Effector memory CD8-positive, alpha-beta T cell (primary cell): ENCODE measurements around the gene CCIN.

ENCODE experiments used
- ATAC-seq: fragments of 150-1000 bp; cut with Tn5 transposase; replicated peaks from 2 replicates; pipeline ENCODE4 v1.10.0; 2021; ENCODE audit warnings: mild to moderate bottlenecking, moderate library complexity
- DNase-seq, 3 experiments: peaks; one replicate each; pipeline ENCODE4 v3.0.0; 2021
- H3K27ac Mint-ChIP-seq, 2 donors: one replicate each; pipeline ENCODE4 v1.8.0; 2022; ENCODE audit warnings: mild to moderate bottlenecking in 2 of 2, mixed read lengths in 2 of 2, moderate library complexity in 2 of 2
- H3K27me3 Mint-ChIP-seq, 2 donors: one replicate each; pipeline ENCODE4 v1.8.0; 2022; ENCODE audit warnings: mixed read lengths in 2 of 2
- H3K36me3 Mint-ChIP-seq: one replicate; pipeline ENCODE4 v1.8.0; 2022; ENCODE audit warnings: mild to moderate bottlenecking, moderate library complexity, mixed read lengths; ENCODE audit not compliant: insufficient read depth
- H3K4me1 Mint-ChIP-seq, 2 donors: one replicate each; pipeline ENCODE4 v1.8.0; 2022; ENCODE audit warnings: low read depth in 2 of 2, mixed read lengths in 2 of 2
- H3K4me3 Mint-ChIP-seq, 2 donors: one replicate each; pipeline ENCODE4 v1.8.0; 2022; ENCODE audit warnings: mild to moderate bottlenecking in 2 of 2, mixed read lengths in 2 of 2, moderate library complexity in 2 of 2
- H3K9me3 Mint-ChIP-seq, 2 donors: one replicate each; pipeline ENCODE4 v1.8.0; 2022; ENCODE audit warnings: mixed read lengths in 2 of 2

Gene CCIN

DNA sequence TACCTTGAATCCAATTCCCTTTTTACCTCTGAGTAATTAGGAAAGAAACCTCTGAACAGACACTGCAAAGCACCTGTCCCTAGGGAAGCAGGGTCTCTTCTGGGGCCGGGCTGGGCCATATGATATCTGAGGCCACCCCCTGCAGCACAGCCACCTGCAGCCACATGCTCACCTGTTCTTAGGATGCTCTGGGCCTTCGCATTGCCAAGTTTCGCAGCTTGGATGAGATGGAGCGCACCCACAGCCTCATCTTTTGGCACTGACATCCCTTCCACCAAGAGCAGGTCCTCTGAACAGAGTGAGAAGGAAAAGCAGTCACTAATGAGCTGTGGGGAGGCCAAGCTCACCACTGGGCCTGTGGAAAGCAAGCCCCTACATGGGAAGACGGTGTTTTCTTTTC lies 48.8 kb downstream of the CCIN start:
- H3K27ac Mint-ChIP-seq: peak overlapping the region; percentile 3 to 8
- peaks cover 21 to 23% of the 10 kb centered on the region in 2 donors for H3K4me1 Mint-ChIP-seq
- H3K36me3 Mint-ChIP-seq: peaks cover 63% of the 10 kb centered on the region
- DNase-seq: no peak
- H3K4me3 Mint-ChIP-seq: no peak overlapping the region
- no peak for ATAC-seq
- no peaks in the 10 kb centered on the region for H3K9me3 Mint-ChIP-seq
- H3K27me3 Mint-ChIP-seq: no peaks in the 10 kb centered on the region

DNA sequence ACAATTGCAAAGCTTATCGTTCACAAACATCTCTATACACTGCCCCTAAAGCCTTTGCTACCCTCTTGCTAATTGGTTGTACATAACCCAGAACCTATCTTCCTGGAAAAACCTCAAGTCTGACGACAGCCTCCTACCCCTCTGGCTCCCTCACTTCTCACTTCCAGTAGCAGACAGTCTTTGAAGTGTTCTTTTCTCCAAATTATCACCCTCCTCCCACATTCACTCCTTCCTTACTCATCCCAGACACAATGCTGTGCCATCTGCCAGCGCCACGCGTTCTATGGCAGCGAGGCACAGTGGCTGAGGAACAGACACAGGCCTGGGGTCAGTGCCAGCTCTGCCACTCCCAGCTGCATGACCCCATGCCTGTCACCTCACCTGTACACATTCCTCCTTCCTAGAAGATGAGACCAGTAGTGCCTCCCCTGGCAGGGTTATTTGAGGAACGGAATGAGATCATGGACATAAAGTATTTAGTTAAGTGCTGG lies 49.3 kb downstream of the CCIN start:
- Mint-ChIP-seq H3K27me3 (no peaks in the 10 kb centered on the region), H3K4me1 (peaks cover 18 to 20% of the 10 kb centered on the region in 2 donors), H3K36me3 (peaks cover 66% of the 10 kb centered on the region), H3K27ac (peak overlapping the region in 1 of 2 donors; percentile 8), H3K4me3 (no peak overlapping the region), H3K9me3 (no peaks in the 10 kb centered on the region)
- no peak for ATAC-seq
- DNase-seq: no peak
